ENCODE results near the gene GPR17.

GRCh38 chr2:127669056-127669455, 23.1 kb downstream of the GPR17 start:
- TF ChIP-seq CTCF (IDR thresholded peaks at IDR 0.05; ENCODE audit: insufficient read depth, low read depth, low read length) (no peak), EZH2 (IDR thresholded peaks at IDR 0.05; ENCODE audit: insufficient read depth, low read length) (no peak)

Data from astrocyte (in vitro differentiated cells and primary cell).